Left renal cortex interstitium (tissue), 4 donors: Measurements from ENCODE around the gene TREH. TPM values are rescaled to one million over a fixed set of nuclear protein-coding genes. Genes with fewer than 3 reads are reported as not detected.

Experiments used
- DNase-seq, 4 donors: peaks; one replicate each; pipeline ENCODE4 v3.0.0-alpha.2; 2013; ENCODE audit warnings: low read depth in 4 of 4, low spot score in 2 of 4, missing footprints in 1 of 4
- polyA plus RNA-seq, 4 donors: library from polyadenylated mRNA; unstranded; fragments of 120-200 nt; gene quantifications; one replicate each; pipeline ENCODE4 v1.2.1, GENCODE V29; 2013; ENCODE audit not compliant: insufficient read length in 4 of 4

The TREH gene
- polyA plus RNA-seq, 4 donors: 0.78 to 2.3 (median 1.8) TPM

DNA sequence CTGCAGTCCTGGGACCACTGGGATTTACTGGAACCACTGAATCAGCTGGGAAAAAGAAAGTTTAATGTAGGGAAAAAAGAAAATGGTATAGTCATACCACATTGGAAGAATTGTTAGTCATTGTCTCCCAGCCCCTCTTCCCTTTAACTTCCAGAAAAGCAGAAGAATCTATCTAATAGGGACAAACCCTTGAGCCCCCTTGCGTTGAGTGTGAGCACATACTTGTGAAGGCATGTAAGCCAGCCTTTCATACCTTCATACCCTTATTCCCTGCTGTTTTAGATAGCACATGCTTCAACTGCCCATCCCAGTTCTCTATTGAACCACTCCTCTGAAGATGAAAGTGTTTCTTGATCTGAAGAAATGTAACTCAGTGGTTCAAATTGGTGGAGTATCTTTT, 6.6 kb downstream of the TREH start:
- DNase-seq: no peak

DNA sequence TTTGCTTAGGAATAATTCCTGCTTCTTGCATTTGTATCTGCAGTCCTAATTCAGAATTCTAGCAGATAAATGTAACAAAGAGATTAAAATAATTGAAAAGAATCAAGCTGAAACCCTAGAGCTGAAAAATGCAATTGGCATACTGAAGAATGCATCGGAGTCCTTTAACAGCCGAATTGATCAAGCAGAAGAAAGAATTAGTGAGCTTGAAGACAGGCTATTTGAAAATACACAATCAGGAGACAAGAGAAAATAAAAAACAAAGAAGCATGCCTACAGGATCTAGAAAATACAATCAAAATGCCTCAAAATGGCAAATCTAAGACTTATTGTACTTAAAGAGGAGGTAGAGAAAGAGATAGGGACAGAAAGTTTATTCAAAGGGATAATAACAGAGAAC, 8.2 kb downstream of the TREH start:
- no peak for DNase-seq

DNA sequence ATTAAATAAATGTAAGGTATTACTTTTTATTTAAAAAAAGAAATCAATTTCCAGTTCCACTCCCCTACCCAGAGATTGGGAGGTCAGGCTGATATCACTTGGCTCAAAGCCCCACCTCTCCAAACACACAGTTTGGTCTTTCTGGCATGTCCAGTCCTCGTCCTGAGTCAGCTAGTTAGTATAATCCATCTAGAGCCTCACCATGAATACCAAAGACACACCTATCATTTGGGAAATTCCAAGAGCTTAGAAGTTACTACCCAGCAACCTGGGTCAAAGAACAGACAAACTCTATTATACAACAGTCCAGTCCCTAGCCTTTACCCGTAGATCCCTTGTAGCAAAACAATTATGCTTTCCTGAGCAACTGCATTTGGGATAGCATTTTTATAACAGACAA, 9.4 kb downstream of the TREH start:
- DNase-seq: no peak

DNA sequence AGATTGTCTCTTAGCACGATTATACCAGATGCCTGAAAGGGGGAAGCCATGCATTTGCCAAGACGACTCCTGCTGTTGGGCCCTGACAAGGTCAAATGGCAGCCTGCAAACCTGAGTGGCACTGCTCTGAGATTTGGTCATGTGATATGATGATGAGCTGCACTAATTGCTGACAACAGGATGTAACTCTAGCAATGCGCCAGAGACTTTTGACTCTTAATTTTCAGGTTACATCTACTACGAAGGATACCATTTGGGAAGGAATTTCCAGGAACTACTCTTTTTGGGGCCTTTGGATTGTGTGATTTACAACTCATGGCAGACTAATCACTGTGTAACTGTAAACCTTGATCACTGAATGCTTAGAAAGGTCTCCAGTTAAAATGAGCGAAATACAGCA, 13.1 kb downstream of the TREH start:
- no peak for DNase-seq

DNA sequence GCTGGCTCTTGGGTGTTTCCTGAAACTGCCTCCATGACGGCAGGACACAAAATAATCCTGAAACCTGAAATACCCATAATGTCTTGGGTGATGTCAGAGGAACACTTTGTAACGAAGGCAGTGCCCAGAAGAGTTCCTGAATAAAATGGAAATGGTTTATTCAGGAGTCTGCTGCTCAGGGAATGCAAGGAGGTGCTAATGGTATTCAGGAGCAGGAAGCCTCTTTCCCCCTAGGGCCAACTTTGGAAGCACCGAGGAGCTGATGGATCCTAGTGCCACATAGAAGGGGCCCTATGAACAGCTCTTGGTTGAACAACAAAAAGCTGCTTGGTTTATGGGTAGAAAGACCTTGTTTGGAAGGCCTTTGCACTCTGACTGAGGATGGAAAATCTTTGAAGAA, 15.5 kb downstream of the TREH start:
- no peak for DNase-seq

DNA sequence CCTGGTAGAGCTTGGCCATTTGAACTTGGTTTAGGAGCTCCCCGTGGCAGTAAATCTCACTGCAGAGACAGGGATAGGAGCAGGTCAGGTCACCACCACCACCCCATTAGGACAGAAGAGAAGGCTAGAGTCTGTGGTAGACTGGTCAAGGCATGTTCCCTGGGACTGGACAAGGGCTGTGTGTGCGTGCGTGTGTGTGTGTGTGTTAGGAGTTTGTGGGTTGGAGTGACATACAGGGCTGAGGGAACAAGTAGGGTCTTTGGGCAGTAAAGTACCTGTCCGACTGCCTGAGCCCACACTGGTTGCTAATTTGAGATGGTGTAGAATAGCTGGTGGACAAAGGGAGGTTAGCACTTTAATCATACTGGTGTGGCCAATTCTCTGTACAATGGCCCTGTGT, 16.1 kb downstream of the TREH start:
- no peak for DNase-seq

DNA sequence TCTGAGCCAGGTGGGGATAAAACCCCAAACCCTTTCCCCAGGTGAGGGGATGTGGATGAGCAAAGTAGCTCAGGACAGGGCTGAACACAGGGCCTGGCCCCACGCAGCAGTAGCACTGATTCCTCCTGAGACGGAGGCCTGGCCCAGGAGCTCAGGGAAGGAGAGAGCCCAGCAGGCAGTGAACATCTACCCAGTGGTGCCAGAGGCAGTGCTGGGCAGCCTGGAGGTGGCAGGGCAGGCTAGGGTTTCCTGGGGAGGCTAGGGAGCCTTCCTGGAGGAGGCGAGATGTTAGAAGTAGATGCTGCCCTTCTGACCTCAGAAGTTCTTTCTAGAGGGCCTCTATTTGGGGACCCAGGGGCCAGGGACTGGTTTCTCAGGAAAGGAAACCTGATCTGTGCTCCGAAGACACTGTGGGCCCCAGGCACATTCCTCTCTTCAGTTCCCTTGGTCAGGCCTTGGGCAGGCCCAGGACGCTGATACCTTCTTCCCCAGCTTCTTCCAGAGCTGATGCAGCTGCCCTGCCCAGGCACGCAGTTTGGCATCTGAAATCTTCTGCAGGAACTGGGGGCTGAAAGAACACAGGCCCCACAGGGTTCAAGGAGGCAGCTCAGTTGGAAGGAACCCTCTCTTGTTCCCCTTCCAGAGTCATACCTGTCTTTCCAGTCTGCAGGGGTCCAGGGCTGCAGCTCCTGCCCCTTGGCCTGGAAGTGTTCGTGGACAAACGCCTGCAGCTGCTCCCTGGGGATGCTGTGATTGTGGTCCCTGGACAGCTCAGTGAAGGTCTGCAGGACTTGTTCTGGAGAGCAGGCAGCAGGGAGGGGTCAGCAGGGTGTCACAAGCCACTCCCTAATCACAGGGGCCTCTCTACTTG, 16.8 kb downstream of the TREH start:
- no peak for DNase-seq

DNA sequence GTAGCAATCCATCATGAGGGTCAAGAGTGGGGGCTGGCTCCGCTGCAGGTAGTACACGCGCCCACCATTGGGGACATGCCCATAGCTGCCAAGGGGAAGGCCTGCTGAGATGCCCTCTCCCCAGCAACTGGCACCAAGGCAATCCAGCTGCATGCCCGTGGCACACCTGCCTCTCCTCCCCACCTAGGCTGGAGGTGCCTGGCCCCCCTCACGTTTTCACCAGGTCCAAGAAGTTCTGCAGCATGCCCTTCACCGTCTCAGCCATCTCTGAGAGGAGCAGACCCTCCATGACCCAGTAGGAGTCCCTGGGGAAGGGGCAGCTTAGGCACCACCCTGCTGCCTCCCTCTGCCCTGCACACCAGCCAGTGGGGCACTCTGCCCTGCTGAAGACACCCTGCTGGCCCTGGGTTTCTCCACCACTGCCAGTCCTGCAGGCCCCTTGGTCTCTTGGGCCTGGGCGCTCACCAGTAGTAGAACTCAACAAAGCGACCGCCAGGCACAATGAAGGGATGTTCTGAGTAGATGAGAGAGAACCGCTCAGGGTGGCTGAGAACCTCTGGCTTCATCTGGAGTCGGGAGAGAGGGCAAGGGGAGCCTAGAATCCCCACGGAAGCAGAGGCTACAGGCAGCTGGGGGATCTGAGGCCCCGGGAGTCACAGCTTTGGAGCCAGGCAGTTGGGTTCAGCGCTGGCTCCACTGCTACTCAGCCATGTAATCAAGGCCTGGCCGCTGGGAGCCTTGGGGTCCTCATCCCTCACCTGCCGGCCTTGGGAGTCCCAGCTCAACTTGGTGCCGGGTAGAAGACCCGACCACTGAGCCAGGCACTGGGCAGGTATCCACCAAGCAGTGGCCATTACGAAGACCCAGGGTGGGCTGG, 17.8 kb downstream of the TREH start:
- DNase-seq: no peak

DNA sequence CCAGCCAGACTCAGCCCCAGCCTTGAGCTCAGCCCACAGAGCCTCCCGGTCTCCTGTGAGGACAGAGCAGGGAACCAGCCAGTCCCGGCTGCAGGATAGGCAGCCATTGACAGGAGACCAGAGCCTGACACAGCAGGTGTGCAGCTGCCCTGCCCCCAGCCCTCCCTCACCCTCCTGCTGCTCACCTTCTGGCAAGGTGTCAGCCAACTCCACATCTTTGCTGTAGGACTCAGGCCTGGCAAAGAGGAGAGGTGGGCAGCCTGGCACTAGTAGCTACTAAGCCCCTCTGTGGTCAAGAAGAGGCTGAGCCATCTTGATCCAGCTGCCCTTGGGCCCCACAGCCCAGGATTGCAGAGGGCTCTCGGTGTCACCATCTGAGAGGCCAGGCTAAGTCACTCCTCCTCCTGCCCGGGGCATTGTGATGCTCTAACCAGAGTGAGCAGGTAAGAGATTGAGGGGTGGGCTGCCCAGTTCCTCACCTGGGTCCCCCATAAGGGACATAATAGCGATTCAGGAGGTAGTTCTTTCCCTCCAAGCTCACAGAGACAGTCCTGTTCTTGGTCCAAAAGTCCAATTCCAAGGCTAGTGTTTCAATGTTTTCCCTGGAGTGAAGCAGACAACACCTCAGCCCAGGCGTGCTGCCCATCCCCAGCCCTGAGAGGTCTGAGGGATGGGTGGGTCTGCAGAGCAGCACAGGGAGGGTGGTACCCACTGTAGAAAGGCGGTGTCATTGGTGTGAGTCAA, 18.6 kb downstream of the TREH start:
- DNase-seq: no peak

DNA sequence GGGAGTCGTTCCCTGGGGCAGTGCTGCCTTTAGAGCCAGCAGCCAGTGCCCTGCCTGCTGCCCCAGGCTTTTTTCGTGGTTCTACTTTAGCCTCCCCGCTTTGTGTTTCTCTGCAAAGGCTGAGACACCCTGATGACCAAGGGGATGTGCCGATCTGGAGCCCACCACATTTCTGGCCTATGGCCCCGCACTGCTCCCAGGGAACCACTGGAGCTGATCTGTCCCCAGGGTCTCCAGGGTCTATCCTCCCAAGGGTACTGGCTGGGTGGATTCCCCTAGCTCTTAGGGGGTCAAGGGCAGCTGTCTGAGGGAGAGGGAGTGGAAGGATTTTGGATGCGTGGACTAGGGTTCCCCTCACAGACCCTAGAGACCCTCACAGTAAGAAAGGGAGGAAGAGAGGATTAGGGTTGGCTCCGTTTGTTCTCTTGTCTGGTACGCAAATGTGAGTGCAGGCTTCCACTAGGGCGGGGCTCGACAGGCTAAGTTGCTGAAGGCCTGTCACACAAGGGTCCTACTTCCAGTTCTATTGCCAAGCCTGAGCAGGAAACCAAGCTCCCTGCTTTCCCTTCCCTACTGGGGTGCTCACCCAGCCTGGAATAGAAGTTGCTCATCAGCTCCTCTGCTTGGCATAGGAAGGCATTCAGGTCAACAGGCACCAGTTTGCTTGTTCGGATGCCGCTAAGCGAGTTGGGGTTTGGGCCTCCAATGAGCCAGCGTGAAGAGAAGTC, 19.3 kb downstream of the TREH start:
- DNase-seq: no peak

DNA sequence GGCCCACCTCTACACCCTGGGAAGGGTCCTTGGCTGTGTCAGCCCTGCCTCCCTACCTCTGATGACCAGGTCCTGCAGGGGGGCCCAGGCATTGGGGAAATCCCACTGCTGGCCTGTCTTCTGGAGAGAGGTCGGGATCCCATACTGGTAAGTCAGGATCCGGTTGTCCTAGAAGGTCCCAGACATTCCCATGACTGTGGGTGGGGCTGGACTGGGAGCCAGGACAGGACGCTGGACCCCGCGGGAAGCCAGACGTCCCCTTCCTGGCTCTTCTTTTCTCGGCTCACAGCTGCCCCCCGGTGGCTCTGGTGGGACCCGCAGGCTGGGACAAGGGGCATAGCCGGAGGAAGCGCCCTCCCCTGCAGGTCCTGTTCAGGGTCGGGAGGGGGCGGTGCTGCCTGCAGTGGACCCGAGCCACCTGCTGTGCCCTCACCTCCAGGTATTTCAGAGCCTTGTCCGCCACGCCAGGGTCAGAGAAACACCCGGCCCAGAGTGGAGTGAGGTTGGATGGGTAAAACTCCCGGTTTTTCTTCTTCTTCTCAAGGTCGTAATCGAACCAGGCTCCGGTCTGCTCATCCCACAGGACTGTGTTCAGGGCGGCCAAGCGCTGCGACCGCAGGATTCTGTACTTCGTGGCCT, 20.0 kb downstream of the TREH start:
- DNase-seq: peak in 3 of 4 donors; percentile 65 to 76 (median 71)

DNA sequence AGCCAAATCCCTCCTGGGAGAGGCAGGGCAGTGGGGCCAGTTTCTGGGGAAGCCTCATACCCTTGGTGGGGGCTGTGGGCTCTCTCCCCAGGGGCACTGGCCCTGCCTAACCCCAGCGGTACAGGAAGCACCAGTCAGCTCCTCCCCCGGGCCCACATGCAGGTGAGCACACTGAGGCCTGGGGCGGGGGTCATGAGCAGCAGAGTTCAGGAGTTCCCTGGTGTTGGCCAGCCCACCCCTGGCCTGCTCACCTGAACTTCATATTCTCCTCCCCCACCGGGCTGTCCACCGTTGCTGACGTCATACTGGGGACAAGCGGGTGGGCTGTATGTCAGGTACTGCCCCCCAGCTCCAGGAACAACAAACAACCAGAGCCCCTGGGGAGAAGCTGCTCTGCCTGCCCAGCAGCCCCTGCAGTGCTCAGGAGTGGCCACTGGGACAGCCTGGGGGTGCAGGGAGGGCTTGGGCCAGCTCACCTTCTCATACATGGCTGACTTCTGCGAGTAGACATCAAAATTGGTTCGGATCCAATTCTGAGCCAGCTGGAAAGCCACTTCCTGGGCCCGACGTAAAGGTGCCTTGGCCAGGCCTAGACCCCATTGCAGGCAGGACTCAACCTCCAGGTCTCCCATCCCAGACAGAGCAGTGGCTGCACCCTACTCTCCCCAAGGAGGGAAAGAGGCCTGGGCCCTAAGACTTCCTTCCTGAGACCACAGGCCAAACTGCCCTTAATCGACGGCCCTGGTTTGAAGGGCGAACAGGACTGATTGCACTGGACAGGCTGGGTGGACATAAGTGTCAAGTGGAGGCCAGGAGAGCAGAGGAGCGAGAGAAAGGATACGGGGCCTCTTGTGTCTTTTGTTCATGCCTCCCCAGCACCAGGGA, 20.8 kb downstream of the TREH start:
- DNase-seq: no peak

DNA sequence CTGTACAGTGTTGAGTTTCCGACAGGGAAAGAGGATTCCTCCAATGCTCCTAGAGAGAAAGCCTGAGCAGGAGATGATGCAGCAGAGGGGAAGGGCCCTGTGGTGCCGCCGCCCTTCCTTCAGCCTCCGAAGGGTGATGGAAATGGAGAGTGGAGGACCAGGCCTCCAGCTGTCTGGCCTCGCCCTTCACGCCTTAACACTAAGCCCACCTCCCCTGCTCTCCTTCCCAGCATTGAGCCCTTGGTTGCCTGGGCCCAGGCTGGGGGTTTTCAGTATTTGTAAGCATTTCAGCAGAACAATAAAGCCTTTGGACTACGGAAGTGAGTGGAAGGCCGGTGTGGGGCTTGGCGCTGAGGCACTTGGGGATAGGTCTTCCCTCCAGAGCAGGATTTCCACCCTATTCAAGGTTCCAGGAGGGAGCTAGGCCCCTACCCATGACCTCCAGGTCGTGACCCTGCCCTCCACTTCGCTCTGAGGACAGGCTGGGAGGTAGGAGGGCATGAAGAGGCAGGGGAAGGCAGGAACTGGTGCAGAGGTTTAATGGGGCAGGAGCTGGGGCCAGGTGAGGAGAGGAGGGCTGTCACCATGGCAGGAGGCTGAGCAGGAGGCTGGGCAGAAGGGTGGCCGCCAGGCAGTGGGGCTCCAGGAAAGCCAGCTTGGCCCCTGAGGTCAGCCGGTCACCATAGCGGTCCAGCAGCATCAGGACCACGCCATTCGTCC, 21.6 kb downstream of the TREH start:
- no peak for DNase-seq

DNA sequence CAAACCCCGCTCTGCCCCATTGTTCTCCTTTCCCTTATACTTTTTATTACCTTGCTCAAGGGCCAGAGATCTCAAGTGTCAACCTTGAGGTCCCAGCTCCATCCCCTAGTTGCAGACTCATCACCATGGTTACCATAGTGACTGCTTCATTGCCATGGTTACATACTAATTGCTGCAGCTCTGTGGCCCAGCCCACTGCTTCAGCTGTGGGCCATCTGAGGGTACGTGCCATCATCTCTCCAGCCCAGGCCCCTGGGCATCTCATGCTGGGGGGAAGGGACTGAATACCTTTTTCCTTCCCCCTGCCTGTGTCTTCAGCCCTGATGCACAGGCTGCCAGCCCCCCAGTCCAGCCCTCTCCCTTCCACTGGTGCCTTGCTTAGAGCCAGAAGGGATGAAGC, 22.2 kb downstream of the TREH start:
- DNase-seq: no peak

DNA sequence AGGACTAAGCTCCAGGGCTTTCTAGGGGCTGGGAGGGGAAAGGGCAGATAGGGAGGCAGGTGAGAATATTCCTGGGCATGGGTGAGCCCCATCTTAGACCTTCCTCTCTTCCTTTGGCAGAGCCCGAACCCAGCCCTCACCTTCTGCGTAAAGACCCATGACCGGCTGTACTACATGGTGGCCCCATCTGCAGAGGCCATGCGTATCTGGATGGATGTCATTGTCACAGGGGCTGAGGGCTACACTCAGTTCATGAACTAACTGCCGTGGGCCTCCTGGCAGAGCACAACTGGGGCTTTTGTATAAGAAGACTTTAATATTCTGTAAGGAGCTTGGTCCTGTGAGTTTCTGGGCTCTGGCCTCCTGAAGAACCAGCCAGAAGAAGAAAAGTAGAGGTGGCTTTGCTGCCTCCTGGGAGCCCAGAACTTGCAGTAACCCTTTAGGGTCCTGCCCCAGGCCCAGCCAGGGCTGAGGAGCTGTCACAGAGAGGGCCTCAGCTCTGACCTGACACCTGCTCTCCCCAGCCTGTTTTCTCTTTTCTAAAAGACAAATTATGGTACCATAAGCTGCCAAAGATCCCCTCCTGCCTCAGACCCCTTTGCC, 22.8 kb downstream of the TREH start:
- no peak for DNase-seq

DNA sequence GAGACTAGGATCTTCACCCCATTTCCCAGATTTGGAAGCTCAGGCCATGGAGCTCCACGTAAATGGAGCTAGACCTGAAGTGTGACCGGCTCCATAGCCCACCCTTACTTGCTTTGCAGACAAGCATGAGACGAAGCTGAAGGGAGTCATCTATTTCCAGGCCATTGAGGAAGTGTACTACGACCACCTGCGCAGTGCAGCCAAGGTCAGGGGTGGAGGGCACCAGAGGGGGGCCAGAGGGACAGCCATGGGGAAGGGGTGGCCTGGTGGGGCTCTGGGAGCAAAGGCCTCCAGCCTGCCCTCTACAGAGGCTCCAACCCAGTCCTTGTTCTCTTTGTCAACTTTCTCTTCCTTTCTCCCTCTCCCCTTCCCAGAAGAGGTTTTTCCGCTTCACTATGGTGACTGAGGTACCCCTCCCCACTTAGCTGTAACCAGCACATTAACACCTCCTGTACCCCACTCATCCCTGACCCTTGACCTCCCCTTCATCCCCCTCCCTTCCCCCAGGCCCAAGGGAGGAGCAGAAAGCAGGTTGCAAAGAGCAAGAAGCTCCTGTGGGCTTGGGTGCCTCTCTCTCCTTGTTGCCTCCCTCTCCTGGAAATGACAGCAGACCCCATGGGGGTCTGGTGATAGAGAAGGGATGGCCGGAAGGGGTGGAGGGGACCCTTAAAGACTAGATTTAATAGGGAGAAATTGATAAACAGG, 23.8 kb downstream of the TREH start:
- no peak for DNase-seq

DNA sequence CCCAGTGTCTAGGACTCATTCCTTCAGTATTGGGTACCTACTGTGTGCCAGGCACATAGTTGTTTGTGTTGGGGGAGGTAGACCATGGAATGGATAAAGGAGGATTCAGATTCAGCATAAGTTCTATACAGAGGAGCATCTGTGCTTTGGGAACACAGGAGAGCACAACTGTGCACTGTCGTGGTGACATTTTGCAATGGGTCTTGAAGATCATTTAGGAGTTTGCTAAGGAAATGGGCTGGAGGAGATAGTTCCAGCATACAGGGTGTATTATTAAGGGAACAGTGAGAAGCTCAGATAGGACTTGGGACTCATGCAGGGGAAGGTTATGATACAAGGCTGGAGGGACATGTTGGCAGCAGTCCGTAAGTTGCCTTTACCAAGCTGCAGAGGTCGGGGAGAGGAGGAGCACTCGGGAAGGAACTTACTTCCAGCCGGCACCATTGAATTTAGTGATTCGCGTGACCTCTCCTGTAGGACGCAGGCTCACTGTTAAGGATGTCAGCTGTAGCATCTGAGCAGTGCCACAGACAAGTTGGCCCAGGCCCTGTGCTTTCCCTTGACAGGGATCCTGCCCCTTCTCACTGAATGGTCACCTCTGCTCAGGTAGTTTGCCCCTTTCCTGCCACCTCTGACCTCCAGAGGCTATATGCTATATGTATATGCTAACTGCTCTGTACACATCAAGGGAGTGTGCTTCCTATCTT, 25.6 kb downstream of the TREH start:
- no peak for DNase-seq
